Panc1 (cell line): Measurements from ENCODE around the gene TRIL. TPM values are rescaled to one million over a fixed set of nuclear protein-coding genes. Genes with fewer than 3 reads are reported as not detected.
A peak's percentile ranks its signal among the peaks of the same experiment; 100 is the strongest.

Experiments used
- ATAC-seq: fragments of 200-7000 bp; cut with Tn5 transposase; 2 replicates; pipeline ENCODE4 v1.9.1; 2020; ENCODE audit warnings: mild to moderate bottlenecking, moderate library complexity
- BruUV-seq: library from RNA; stranded (reverse); fragments of 400-500 nt; replicated peaks from 2 replicates; lab custom pipeline; 2021; lab: Mats Ljungman, UMichigan
- CTCF ChIA-PET: fragments of 300-600 bp; sonication (Branson Sonifier 250); formaldehyde crosslinking; loops from one replicate; lab custom pipeline; 2022; ENCODE audit warnings: antibody characterized with exemption; lab: Charles Lee
- POLR2A ChIA-PET: fragments of 300-600 bp; sonication (Branson Sonifier 250); formaldehyde crosslinking; loops from one replicate; lab custom pipeline; 2022; ENCODE audit warnings: antibody characterized with exemption; lab: Charles Lee
- DNase-seq: peaks from one replicate; pipeline ENCODE4 v3.0.0-alpha.2; 2010; ENCODE audit warnings: low read depth, low spot score
- H3K27ac ChIP-seq: 2 replicates; pipeline ENCODE4 v1.5.1; 2011; ENCODE audit warnings: mild to moderate bottlenecking, low read length, inconsistent platforms
- H3K27me3 ChIP-seq: fragments of 200-500 bp; sonication (Bioruptor generic); 2 replicates; pipeline ENCODE4 v1.6.0; 2014; ENCODE audit warnings: low read length, inconsistent platforms; ENCODE audit not compliant: control insufficient read depth, insufficient read depth
- H3K36me3 ChIP-seq: fragments of 200-500 bp; sonication (Bioruptor generic); 2 replicates; pipeline ENCODE4 v1.5.1; 2014; ENCODE audit warnings: inconsistent platforms, mild to moderate bottlenecking, low read length, moderate library complexity; ENCODE audit not compliant: control insufficient read depth, insufficient read depth
- H3K4me1 ChIP-seq: 2 replicates; pipeline ENCODE4 v1.5.1; 2011; ENCODE audit warnings: inconsistent platforms, mild to moderate bottlenecking, low read length, moderate library complexity; ENCODE audit not compliant: control insufficient read depth, insufficient read depth
- H3K4me3 ChIP-seq, 2 experiments: 2 replicates each; pipeline ENCODE4 v1.5.1; 2011 to 2012; ENCODE audit warnings: low read depth in 2 of 2, low read length in 2 of 2, mild to moderate bottlenecking in 2 of 2, inconsistent platforms in 1 of 2, moderate library complexity in 1 of 2
- H3K9me3 ChIP-seq: fragments of 200-500 bp; sonication (Bioruptor generic); 2 replicates; pipeline ENCODE4 v1.5.1; 2014; ENCODE audit warnings: low read depth, mild to moderate bottlenecking, inconsistent platforms, low read length, moderate library complexity; ENCODE audit not compliant: control insufficient read depth, insufficient read depth
- POLR2AphosphoS5 ChIP-seq: IDR thresholded peaks from 2 replicates; pipeline ENCODE4 v1.6.1; 2012; ENCODE audit warnings: mild to moderate bottlenecking, low read depth, low read length, moderate library complexity
- SIN3A ChIP-seq: IDR thresholded peaks from 2 replicates; pipeline ENCODE4 v1.6.1; 2012; ENCODE audit warnings: low read depth, mild to moderate bottlenecking, low read length, moderate library complexity, borderline replicate concordance; ENCODE audit not compliant: insufficient read depth
- TCF7L2 ChIP-seq: IDR thresholded peaks from 2 replicates; pipeline ENCODE4 v1.6.1; 2011; ENCODE audit warnings: mild to moderate bottlenecking, low read depth, low read length, inconsistent platforms
- in situ Hi-C: cut with HindIII; loops from 2 replicates; pipeline ENCODE4 v1.10.0; 2016; ENCODE audit warnings: low sequenced_read_pairs, low pct_unique_long_range_greater_than_20kb
- intact Hi-C: fragments of 100-400 bp; cut with micrococcal nuclease; formaldehyde crosslinking; loops from one replicate; pipeline ENCODE4 v1.10.0; 2022; ENCODE audit not compliant: unreplicated experiment
- total RNA-seq: library from RNA; stranded (reverse); gene quantifications from one replicate; pipeline ENCODE4 v1.2.1, GENCODE V29; 2021; ENCODE audit not compliant: unreplicated experiment
- TF ChIP-seq, protein P1 (sequence below), 2 experiments: IDR thresholded peaks; 2 replicates each; pipeline ENCODE4 v1.6.1; 2011 to 2012; ENCODE audit warnings: low read depth in 2 of 2, control low read depth in 1 of 2, low read length in 1 of 2, mild to moderate bottlenecking in 1 of 2, moderate library complexity in 1 of 2; ENCODE audit not compliant: insufficient read depth in 1 of 2
- TF ChIP-seq, protein P2 (sequence below): fragments of 450-650 bp; IDR thresholded peaks from 2 replicates; pipeline ENCODE4 v1.5.1; 2017; ENCODE audit warnings: mild to moderate bottlenecking

TRIL gene
- total RNA-seq, 1 experiment from 2014 or later = not detected

DNA sequence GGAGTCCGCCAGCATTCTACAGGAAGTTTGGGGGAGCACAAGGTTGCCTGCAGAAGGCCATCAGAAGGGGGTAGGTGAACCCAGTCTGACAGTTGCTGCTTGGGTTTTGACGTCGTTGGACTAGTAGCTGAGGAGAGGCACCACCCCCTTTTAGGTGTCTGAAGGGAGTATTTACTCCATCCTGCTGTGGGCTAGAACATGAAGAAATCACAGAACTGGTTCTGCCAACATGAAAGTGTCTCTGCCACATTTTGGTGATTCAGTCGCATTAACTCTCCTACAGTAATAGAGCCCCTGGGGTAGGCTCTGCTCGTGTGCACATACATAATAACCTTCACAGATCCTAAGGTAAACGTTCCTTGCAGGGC lies 834 bp upstream of the TRIL start:
- CTCF ChIA-PET = interaction anchor here (1.5 kb wide), 1 partner anchor 32 kb away, joined by 4 read pairs; no protein-coding TSS in a partner anchor
- in situ Hi-C loops = no loop called here
- no peaks in the 10 kb centered on the region; the same call in 1 of the 2 replicates for H3K36me3 ChIP-seq
- H3K4me1 ChIP-seq = no peaks in the 10 kb centered on the region; the same call in 1 of the 2 replicates
- BruUV-seq = no TSS peak
- ATAC-seq = no peak
- H3K27me3 ChIP-seq = peaks cover 22% of the 10 kb centered on the region
- no peak for DNase-seq
- no peaks in the 10 kb centered on the region for H3K9me3 ChIP-seq
- intact Hi-C loops = no loop called here
- no peak overlapping the region for H3K27ac ChIP-seq
- no peak for TF ChIP-seq TCF7L2
- TF ChIP-seq POLR2AphosphoS5 = no peak
- TF ChIP-seq, protein P1, sequence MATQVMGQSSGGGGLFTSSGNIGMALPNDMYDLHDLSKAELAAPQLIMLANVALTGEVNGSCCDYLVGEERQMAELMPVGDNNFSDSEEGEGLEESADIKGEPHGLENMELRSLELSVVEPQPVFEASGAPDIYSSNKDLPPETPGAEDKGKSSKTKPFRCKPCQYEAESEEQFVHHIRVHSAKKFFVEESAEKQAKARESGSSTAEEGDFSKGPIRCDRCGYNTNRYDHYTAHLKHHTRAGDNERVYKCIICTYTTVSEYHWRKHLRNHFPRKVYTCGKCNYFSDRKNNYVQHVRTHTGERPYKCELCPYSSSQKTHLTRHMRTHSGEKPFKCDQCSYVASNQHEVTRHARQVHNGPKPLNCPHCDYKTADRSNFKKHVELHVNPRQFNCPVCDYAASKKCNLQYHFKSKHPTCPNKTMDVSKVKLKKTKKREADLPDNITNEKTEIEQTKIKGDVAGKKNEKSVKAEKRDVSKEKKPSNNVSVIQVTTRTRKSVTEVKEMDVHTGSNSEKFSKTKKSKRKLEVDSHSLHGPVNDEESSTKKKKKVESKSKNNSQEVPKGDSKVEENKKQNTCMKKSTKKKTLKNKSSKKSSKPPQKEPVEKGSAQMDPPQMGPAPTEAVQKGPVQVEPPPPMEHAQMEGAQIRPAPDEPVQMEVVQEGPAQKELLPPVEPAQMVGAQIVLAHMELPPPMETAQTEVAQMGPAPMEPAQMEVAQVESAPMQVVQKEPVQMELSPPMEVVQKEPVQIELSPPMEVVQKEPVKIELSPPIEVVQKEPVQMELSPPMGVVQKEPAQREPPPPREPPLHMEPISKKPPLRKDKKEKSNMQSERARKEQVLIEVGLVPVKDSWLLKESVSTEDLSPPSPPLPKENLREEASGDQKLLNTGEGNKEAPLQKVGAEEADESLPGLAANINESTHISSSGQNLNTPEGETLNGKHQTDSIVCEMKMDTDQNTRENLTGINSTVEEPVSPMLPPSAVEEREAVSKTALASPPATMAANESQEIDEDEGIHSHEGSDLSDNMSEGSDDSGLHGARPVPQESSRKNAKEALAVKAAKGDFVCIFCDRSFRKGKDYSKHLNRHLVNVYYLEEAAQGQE (IDR thresholded peaks at IDR 0.05; ENCODE audit: insufficient read depth in 1 of 2, low read depth in 2 of 2, low read length in 1 of 2) = no peak
- no peak for TF ChIP-seq SIN3A
- TF ChIP-seq, protein P2, sequence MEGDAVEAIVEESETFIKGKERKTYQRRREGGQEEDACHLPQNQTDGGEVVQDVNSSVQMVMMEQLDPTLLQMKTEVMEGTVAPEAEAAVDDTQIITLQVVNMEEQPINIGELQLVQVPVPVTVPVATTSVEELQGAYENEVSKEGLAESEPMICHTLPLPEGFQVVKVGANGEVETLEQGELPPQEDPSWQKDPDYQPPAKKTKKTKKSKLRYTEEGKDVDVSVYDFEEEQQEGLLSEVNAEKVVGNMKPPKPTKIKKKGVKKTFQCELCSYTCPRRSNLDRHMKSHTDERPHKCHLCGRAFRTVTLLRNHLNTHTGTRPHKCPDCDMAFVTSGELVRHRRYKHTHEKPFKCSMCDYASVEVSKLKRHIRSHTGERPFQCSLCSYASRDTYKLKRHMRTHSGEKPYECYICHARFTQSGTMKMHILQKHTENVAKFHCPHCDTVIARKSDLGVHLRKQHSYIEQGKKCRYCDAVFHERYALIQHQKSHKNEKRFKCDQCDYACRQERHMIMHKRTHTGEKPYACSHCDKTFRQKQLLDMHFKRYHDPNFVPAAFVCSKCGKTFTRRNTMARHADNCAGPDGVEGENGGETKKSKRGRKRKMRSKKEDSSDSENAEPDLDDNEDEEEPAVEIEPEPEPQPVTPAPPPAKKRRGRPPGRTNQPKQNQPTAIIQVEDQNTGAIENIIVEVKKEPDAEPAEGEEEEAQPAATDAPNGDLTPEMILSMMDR = no peak
- H3K4me3 ChIP-seq = no peak overlapping the region
- POLR2A ChIA-PET = no interaction called here

DNA sequence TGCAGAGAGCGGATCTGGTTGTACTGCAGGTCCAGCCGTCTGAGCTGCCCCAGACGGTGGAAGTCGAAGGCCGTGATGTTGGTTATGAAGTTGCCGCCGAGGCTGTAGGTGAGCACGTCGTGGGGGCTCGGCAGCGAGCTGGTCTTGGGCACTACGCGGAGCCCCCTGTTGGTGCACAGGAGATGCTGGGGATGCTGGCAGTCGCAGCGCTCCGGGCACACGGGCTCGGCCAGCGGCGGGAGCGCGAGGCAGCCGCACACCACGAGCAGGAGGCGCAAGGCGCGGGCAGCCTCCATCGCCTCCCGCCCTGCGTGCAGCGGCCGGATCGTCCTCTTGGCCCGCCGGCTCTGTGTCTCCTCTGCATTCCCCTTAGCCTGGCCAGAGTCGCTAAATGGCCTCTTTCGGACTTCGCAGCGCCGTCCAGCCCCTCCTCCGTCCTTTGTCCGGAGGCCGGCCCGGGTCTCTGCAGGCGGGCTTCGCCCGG lies 337 bp downstream of the TRIL start:
- ATAC-seq (no peak), DNase-seq (no peak)
- intact Hi-C loops (no loop called here), in situ Hi-C loops (no loop called here)
- CTCF ChIA-PET = no interaction called here
- H3K4me1 ChIP-seq = no peaks in the 10 kb centered on the region; the same call in 1 of the 2 replicates
- H3K9me3 ChIP-seq = no peaks in the 10 kb centered on the region
- TF ChIP-seq POLR2AphosphoS5 (no peak), TCF7L2 (no peak)
- TF ChIP-seq, protein P2 = no peak
- H3K27ac ChIP-seq = no peak overlapping the region
- H3K4me3 ChIP-seq = peak overlapping the region in 1 of 2 experiments; percentile 14; a peak in 1 of 4 replicates
- POLR2A ChIA-PET = no interaction called here
- no TSS peak for BruUV-seq
- no peaks in the 10 kb centered on the region; the same call in 1 of the 2 replicates for H3K36me3 ChIP-seq
- peaks cover 20% of the 10 kb centered on the region for H3K27me3 ChIP-seq
